ENCODE data around the gene SUSD3.

SUSD3 gene

GRCh38 chr9:93051680-93052089 is 6.8 kb upstream of the SUSD3 start:
- ATAC-seq (ENCODE audit: insufficient read depth, low read depth) (no peak), DNase-seq (no peak)
- no peaks in the 10 kb centered on the region for H3K79me2 ChIP-seq (ENCODE audit: insufficient read depth, low read length)
- no peaks in the 10 kb centered on the region for H3K27me3 ChIP-seq (ENCODE audit: insufficient read depth, low read length, poor library complexity)
- no peaks in the 10 kb centered on the region for H4K20me1 ChIP-seq (ENCODE audit: insufficient read depth, low read length)
- H3K4me3 ChIP-seq (ENCODE audit: low read depth in 1 of 2, low read length in 2 of 2), result no peak overlapping the region
- H3K9me3 ChIP-seq (ENCODE audit: insufficient read depth, low read length, severe bottlenecking), result no peaks in the 10 kb centered on the region
- no peaks in the 10 kb centered on the region for H3K36me3 ChIP-seq (ENCODE audit: insufficient read depth, low read length)
- H3K4me2 ChIP-seq (ENCODE audit: insufficient read depth, low read length), result no peak overlapping the region
- H3K27ac ChIP-seq (ENCODE audit: low read length), result no peak overlapping the region
- no peak overlapping the region for H3K9ac ChIP-seq (ENCODE audit: low read depth, low read length)
- peaks cover 6% of the 10 kb centered on the region for H3K4me1 ChIP-seq (ENCODE audit: insufficient read depth, low read length)
- TF ChIP-seq, protein P1, sequence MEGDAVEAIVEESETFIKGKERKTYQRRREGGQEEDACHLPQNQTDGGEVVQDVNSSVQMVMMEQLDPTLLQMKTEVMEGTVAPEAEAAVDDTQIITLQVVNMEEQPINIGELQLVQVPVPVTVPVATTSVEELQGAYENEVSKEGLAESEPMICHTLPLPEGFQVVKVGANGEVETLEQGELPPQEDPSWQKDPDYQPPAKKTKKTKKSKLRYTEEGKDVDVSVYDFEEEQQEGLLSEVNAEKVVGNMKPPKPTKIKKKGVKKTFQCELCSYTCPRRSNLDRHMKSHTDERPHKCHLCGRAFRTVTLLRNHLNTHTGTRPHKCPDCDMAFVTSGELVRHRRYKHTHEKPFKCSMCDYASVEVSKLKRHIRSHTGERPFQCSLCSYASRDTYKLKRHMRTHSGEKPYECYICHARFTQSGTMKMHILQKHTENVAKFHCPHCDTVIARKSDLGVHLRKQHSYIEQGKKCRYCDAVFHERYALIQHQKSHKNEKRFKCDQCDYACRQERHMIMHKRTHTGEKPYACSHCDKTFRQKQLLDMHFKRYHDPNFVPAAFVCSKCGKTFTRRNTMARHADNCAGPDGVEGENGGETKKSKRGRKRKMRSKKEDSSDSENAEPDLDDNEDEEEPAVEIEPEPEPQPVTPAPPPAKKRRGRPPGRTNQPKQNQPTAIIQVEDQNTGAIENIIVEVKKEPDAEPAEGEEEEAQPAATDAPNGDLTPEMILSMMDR (IDR thresholded peaks at IDR 0.05; ENCODE audit: borderline replicate concordance, extremely low read depth, low read length, poor library complexity, severe bottlenecking), result no peak
- TF ChIP-seq EZH2 (IDR thresholded peaks at IDR 0.05; ENCODE audit: borderline replicate concordance, low read depth, low read length, severe bottlenecking), result no peak
- no peak overlapping the region for H2AFZ ChIP-seq (ENCODE audit: low read depth, low read length)

DNA sequence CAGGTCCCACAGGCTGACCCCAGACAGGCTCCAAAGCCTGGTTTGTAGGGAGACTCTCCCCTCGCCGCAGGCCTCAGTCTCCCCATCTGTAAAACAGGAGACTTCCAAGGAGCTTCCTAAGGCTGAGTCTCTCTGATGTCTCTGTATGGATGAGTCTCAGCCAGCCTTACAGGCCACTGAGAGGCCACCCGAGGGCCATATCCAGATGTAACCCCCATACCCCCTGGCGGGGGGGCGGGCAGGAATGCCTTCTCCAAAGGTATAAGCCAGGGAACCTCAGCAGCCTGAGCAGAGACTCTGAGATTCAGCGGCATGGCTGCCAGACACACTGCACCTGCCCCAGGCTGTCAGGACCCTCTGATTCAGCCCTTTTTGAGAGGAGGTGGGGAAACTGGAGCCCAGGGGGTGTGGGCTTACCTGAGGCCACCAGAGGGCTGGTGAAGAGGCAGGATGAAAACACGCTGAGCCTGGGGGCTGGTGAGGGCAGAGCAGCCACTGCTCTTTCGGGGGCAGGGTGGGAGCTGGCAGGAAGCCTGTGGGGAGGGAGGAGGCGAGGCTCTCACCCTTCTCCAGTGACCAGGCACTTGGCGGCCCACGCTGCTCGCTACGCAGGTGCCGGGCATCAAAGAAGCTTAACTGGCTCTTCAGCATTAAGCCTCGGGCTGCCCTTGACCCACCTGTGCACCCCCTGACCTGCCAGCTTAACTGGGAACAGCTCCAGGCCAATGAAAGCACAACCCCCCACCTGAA is 5.5 kb upstream of the SUSD3 start:
- Histone ChIP-seq H3K4me2 (ENCODE audit: insufficient read depth, low read length) (no peak overlapping the region), H3K36me3 (ENCODE audit: insufficient read depth, low read length) (no peaks in the 10 kb centered on the region), H3K27ac (ENCODE audit: low read length) (no peak overlapping the region), H3K4me1 (ENCODE audit: insufficient read depth, low read length) (peaks cover 6% of the 10 kb centered on the region), H3K9me3 (ENCODE audit: insufficient read depth, low read length, severe bottlenecking) (no peaks in the 10 kb centered on the region), H3K27me3 (ENCODE audit: insufficient read depth, low read length, poor library complexity) (no peaks in the 10 kb centered on the region), H4K20me1 (ENCODE audit: insufficient read depth, low read length) (no peaks in the 10 kb centered on the region), H3K79me2 (ENCODE audit: insufficient read depth, low read length) (no peaks in the 10 kb centered on the region), H2AFZ (ENCODE audit: low read depth, low read length) (no peak overlapping the region), H3K9ac (ENCODE audit: low read depth, low read length) (no peak overlapping the region), H3K4me3 (ENCODE audit: low read depth in 1 of 2, low read length in 2 of 2) (no peak overlapping the region)
- ATAC-seq (ENCODE audit: insufficient read depth, low read depth), result peak; percentile 72
- TF ChIP-seq EZH2 (IDR thresholded peaks at IDR 0.05; ENCODE audit: borderline replicate concordance, low read depth, low read length, severe bottlenecking), result no peak
- TF ChIP-seq, protein P1 (IDR thresholded peaks at IDR 0.05; ENCODE audit: borderline replicate concordance, extremely low read depth, low read length, poor library complexity, severe bottlenecking), result peak; percentile 10
- DNase-seq, result peak; percentile 53

DNA sequence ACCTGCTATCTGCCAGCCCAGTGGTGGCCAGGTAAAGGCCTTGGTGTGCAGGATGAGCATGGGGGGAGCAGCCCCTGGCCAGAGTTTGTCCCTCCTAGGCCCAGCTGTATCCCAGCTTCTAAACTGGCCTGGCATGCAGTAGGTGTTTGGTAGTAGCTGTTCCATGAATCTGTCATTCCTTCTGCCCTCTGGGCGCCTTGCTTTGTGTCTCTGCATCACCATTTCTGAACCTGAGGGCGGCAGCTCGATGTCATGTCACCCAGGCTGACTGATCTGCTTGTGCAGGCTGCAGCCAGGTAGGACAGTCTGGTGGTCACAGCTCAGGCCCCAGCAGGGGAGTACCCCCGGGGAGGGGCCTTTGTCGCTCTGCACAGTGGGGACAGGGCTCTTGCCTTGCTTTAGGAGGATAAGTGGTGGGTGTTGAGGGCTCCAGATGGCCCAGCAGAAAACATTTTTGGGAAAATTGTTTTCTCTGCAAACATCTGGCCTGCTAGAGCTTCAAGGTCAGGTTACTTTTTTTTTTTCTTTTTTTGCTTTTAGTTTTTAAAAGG is 4.6 kb upstream of the SUSD3 start:
- Histone ChIP-seq H4K20me1 (ENCODE audit: insufficient read depth, low read length) (no peaks in the 10 kb centered on the region), H3K4me2 (ENCODE audit: insufficient read depth, low read length) (no peak overlapping the region), H2AFZ (ENCODE audit: low read depth, low read length) (no peak overlapping the region), H3K9ac (ENCODE audit: low read depth, low read length) (no peak overlapping the region), H3K27ac (ENCODE audit: low read length) (no peak overlapping the region), H3K4me1 (ENCODE audit: insufficient read depth, low read length) (peaks cover 6% of the 10 kb centered on the region), H3K4me3 (ENCODE audit: low read depth in 1 of 2, low read length in 2 of 2) (no peak overlapping the region), H3K27me3 (ENCODE audit: insufficient read depth, low read length, poor library complexity) (no peaks in the 10 kb centered on the region), H3K36me3 (ENCODE audit: insufficient read depth, low read length) (no peaks in the 10 kb centered on the region), H3K9me3 (ENCODE audit: insufficient read depth, low read length, severe bottlenecking) (no peaks in the 10 kb centered on the region), H3K79me2 (ENCODE audit: insufficient read depth, low read length) (no peaks in the 10 kb centered on the region)
- ATAC-seq (ENCODE audit: insufficient read depth, low read depth) (no peak), DNase-seq (no peak)
- TF ChIP-seq EZH2 (IDR thresholded peaks at IDR 0.05; ENCODE audit: borderline replicate concordance, low read depth, low read length, severe bottlenecking), result no peak
- TF ChIP-seq, protein P1 (IDR thresholded peaks at IDR 0.05; ENCODE audit: borderline replicate concordance, extremely low read depth, low read length, poor library complexity, severe bottlenecking), result no peak
